Upper lobe of left lung (tissue), 6 donors: ENCODE results near the gene CLEC16A. TPM values are rescaled to one million over a fixed set of nuclear protein-coding genes. Genes with fewer than 3 reads are reported as not detected.

Source experiments
- ATAC-seq, 2 donors: fragments of 200-7000 bp; cut with Tn5 transposase; one replicate each; pipeline ENCODE4 v1.9.1; 2022; ENCODE audit warnings: mild to moderate bottlenecking in 2 of 2, moderate library complexity in 2 of 2; ENCODE audit not compliant: low FRiP score in 2 of 2
- DNase-seq, 2 donors: peaks; one replicate each; pipeline ENCODE4 v3.0.0-alpha.2; 2019 to 2020
- H3K27ac ChIP-seq, 4 donors: fragments of 200-600 bp; sonication (generic); one replicate each; pipeline ENCODE4 v1.5.1; 2016 to 2019
- H3K27me3 ChIP-seq, 4 donors: fragments of 200-600 bp; sonication (generic); one replicate each; pipeline ENCODE4 v1.5.1; 2017 to 2019
- H3K36me3 ChIP-seq, 4 donors: fragments of 200-600 bp; sonication (generic); one replicate each; pipeline ENCODE4 v1.5.1; 2016 to 2019
- H3K4me1 ChIP-seq, 4 donors: fragments of 200-600 bp; sonication (generic); one replicate each; pipeline ENCODE4 v1.5.1; 2018 to 2019
- H3K4me3 ChIP-seq, 4 donors: fragments of 200-600 bp; sonication (generic); one replicate each; pipeline ENCODE4 v1.5.1; 2017 to 2019; ENCODE audit warnings: mild to moderate bottlenecking in 2 of 4, moderate library complexity in 1 of 4
- H3K9me3 ChIP-seq, 4 donors: fragments of 200-600 bp; sonication (generic); one replicate each; pipeline ENCODE4 v1.5.1; 2018 to 2019
- CTCF ChIP-seq, 6 experiments: fragments of 450-650 bp in 4 of 6; fragments of 200-600 bp in 2 of 6; sonication (generic) in 2 of 6; IDR thresholded peaks; one replicate each; pipeline ENCODE4 v1.5.1; 2016 to 2019; ENCODE audit warnings: antibody characterized with exemption in 6 of 6
- EP300 ChIP-seq, 4 donors: sonication (generic); formaldehyde crosslinking; IDR thresholded peaks; one replicate each; pipeline ENCODE4 v1.5.1; 2017; ENCODE audit warnings: antibody characterized with exemption in 4 of 4, control low read depth in 2 of 4
- POLR2A ChIP-seq, 4 donors: fragments of 450-650 bp; IDR thresholded peaks; one replicate each; pipeline ENCODE4 v1.5.1; 2016 to 2017; ENCODE audit warnings: antibody characterized with exemption in 4 of 4, mild to moderate bottlenecking in 2 of 4
- POLR2AphosphoS5 ChIP-seq, 2 donors: sonication (generic); formaldehyde crosslinking; IDR thresholded peaks; one replicate each; pipeline ENCODE4 v1.5.1; 2017; ENCODE audit warnings: antibody characterized with exemption in 2 of 2
- WGBS, 2 donors: methylation state at CpG; one replicate each; pipeline ENCODE4 v1.1.5; 2017 to 2018; 5-methylcytosine and 5-hydroxymethylcytosine counted together
- total RNA-seq, 6 donors: library from RNA; depleted of rRNA in 4 of 6; stranded (reverse); fragments of >200 nt in 4 of 6; gene quantifications; one replicate each; pipeline versions ENCODE4 v1.1.0 to v1.2.1, GENCODE V29; 2016 to 2021
- donor health status: DM: no; HTN: no; CAD: no; lungs with moderate emphysema.
- donor health status: DM: no; HTN: yes; CAD: no; lungs with severe emphysema.

CLEC16A gene
- total RNA-seq, 6 donors from 2014 or later = 33.3 to 85.9 (median 46.4) TPM

GRCh38 chr16:10967986-10968385 lies 23.6 kb downstream of the CLEC16A start:
- H3K4me3 ChIP-seq = no peak overlapping the region
- peaks cover 7 to 55% (median 31%) of the 10 kb centered on the region in 4 donors for H3K36me3 ChIP-seq
- H3K27me3 ChIP-seq = no peaks in the 10 kb centered on the region
- 49 to 89% methylated on average over 3 to 5 of the region's 5 CpGs for whole genome bisulfite sequencing, 2 donors
- no peak overlapping the region for H3K27ac ChIP-seq
- no peaks in the 10 kb centered on the region for H3K9me3 ChIP-seq
- peaks cover 4 to 12% (median 8%) of the 10 kb centered on the region in 4 donors for H3K4me1 ChIP-seq
- DNase-seq (no peak), ATAC-seq (no peak)
- TF ChIP-seq POLR2AphosphoS5 (IDR thresholded peaks at IDR 0.05) (no peak), EP300 (IDR thresholded peaks at IDR 0.05) (no peak), POLR2A (IDR thresholded peaks at IDR 0.05) (no peak), CTCF (IDR thresholded peaks at IDR 0.05) (no peak)

- WGBS, 2 donors = 75 to 87% methylated on average over 3 of the region's 3 CpGs
- H3K4me3 ChIP-seq = no peak overlapping the region
- peaks cover 4 to 12% (median 8%) of the 10 kb centered on the region in 4 donors for H3K4me1 ChIP-seq
- no peak for TF ChIP-seq EP300 (IDR thresholded peaks at IDR 0.05)
- no peak for TF ChIP-seq CTCF (IDR thresholded peaks at IDR 0.05)
- TF ChIP-seq POLR2AphosphoS5 (IDR thresholded peaks at IDR 0.05) = no peak
- no peak for TF ChIP-seq POLR2A (IDR thresholded peaks at IDR 0.05)
- no peaks in the 10 kb centered on the region for H3K27me3 ChIP-seq
- no peaks in the 10 kb centered on the region for H3K9me3 ChIP-seq
- H3K36me3 ChIP-seq = peaks cover 7 to 55% (median 29%) of the 10 kb centered on the region in 4 donors
- no peak for DNase-seq
- H3K27ac ChIP-seq = no peak overlapping the region
- no peak for ATAC-seq
Measured at GRCh38 chr16:10968498-10968897, 24.1 kb downstream of the CLEC16A start.

- TF ChIP-seq CTCF (IDR thresholded peaks at IDR 0.05) (no peak), EP300 (IDR thresholded peaks at IDR 0.05) (no peak), POLR2A (IDR thresholded peaks at IDR 0.05) (no peak), POLR2AphosphoS5 (IDR thresholded peaks at IDR 0.05) (no peak)
- ATAC-seq = no peak
- Histone ChIP-seq H3K27ac (no peak overlapping the region), H3K4me3 (no peak overlapping the region), H3K27me3 (no peaks in the 10 kb centered on the region), H3K36me3 (peaks cover 7 to 60% (median 31%) of the 10 kb centered on the region in 4 donors), H3K4me1 (peaks cover 0 to 5% (median 2%) of the 10 kb centered on the region in 4 donors), H3K9me3 (no peaks in the 10 kb centered on the region)
- DNase-seq = no peak
- WGBS, 2 donors = 70% methylated on average over 1 of the region's 1 CpG
Measured at GRCh38 chr16:10969615-10970014, 25.3 kb downstream of the CLEC16A start.

DNA sequence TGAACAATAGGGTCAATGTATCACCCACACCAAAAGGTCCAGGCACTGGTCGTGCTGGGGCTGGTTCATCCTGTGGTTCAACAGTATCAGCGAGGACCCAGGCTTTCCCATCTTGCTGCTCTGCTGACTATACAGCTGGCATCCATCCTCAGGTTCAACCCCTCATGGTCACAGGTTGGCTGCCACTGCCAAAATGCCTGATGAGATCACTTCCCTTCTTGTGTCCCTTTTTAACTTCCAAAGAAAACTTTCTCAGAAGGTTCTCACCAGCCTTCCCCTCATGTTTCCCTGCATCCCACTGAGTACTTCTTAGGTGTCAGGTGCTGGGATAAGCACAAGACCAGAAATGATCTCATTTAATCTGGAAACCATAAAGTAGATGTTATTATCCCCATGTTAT lies 25.7 kb downstream of the CLEC16A start:
- DNase-seq = no peak
- no peaks in the 10 kb centered on the region for H3K27me3 ChIP-seq
- H3K27ac ChIP-seq = no peak overlapping the region
- WGBS, 2 donors = 97 to 100% methylated on average over 2 of the region's 2 CpGs
- no peaks in the 10 kb centered on the region for H3K9me3 ChIP-seq
- TF ChIP-seq CTCF (IDR thresholded peaks at IDR 0.05) (no peak), POLR2A (IDR thresholded peaks at IDR 0.05) (no peak), EP300 (IDR thresholded peaks at IDR 0.05) (no peak), POLR2AphosphoS5 (IDR thresholded peaks at IDR 0.05) (no peak)
- peaks cover 7 to 65% (median 33%) of the 10 kb centered on the region in 4 donors for H3K36me3 ChIP-seq
- no peak for ATAC-seq
- H3K4me1 ChIP-seq = peaks cover 0 to 5% (median 2%) of the 10 kb centered on the region in 4 donors
- H3K4me3 ChIP-seq = no peak overlapping the region

DNA sequence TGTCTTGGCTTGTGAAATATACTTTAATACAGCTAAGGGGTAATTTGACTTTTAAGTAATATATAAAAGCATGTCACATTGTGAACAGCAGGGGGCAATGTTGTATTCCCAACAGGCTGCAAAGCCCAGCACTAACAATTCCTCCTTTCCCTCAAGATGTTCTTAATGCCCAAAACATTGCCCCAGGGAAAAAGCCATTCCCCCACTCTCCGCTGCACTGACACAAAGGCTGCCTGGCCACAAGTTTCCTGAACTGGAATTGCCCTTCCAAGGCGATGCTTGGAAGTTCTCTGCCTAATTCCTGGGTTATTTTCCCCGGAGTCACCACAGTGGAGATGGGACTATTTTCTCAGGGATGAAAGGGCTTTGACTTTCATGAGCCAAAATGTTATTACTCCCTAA lies 27.2 kb downstream of the CLEC16A start:
- WGBS, 2 donors = 57 to 61% methylated on average over 2 to 3 of the region's 3 CpGs
- peak; percentile 31 to 87 for ATAC-seq
- H3K27ac ChIP-seq = no peak overlapping the region

More for the DNA sequence above, 27.2 kb downstream of the CLEC16A start:
- peaks cover 0 to 5% (median 2%) of the 10 kb centered on the region in 4 donors for H3K4me1 ChIP-seq
- no peaks in the 10 kb centered on the region for H3K27me3 ChIP-seq
- DNase-seq = peak in 1 of 2 donors; percentile 43
- H3K4me3 ChIP-seq = no peak overlapping the region
- no peaks in the 10 kb centered on the region for H3K9me3 ChIP-seq
- peaks cover 7 to 68% (median 35%) of the 10 kb centered on the region in 4 donors for H3K36me3 ChIP-seq
- TF ChIP-seq POLR2AphosphoS5 (IDR thresholded peaks at IDR 0.05) (no peak), POLR2A (IDR thresholded peaks at IDR 0.05) (no peak), EP300 (IDR thresholded peaks at IDR 0.05) (no peak), CTCF (IDR thresholded peaks at IDR 0.05) (peak; percentile 55 to 88 (median 74))
